Keratinocyte (primary cell): ENCODE measurements around the gene C1S. TPM values are rescaled to one million over a fixed set of nuclear protein-coding genes. Genes with fewer than 3 reads are reported as not detected.
A peak's percentile ranks its signal among the peaks of the same experiment; 100 is the strongest.

Experiments used
- DNase-seq: peaks from one replicate; pipeline ENCODE4 v3.0.0-alpha.2; 2011; ENCODE audit warnings: low read depth, missing footprints, low spot score
- FAIRE-seq: peaks from 2 replicates; lab custom pipeline; 2011; peaks lifted over from hg19 to GRCh38; lab: Jason Lieb, UNC
- H2AFZ ChIP-seq: 2 replicates; pipeline ENCODE4 v1.6.0; 2012; ENCODE audit warnings: low read length, control low read depth, inconsistent platforms; ENCODE audit not compliant: control insufficient read depth
- H3K27ac ChIP-seq: 2 replicates; pipeline ENCODE4 v1.5.1; 2011; ENCODE audit warnings: low read length; ENCODE audit not compliant: control insufficient read depth, insufficient read depth
- H3K27me3 ChIP-seq: 3 replicates; pipeline ENCODE4 v1.6.0; 2011; ENCODE audit warnings: low read length; ENCODE audit not compliant: control insufficient read depth, insufficient read depth; ENCODE audit errors: extremely low read depth
- H3K36me3 ChIP-seq, 2 experiments: 2 replicates in 1 of 2; 3 replicates in 1 of 2; pipeline ENCODE4 v1.5.1; 2011; ENCODE audit warnings: low read length in 2 of 2, mild to moderate bottlenecking in 1 of 2; ENCODE audit not compliant: control insufficient read depth in 2 of 2, insufficient read depth in 2 of 2; ENCODE audit errors: extremely low read depth in 1 of 2
- H3K4me1 ChIP-seq: 3 replicates; pipeline ENCODE4 v1.5.1; 2011; ENCODE audit warnings: low read length; ENCODE audit not compliant: control insufficient read depth, insufficient read depth; ENCODE audit errors: extremely low read depth
- H3K4me2 ChIP-seq: 3 replicates; pipeline ENCODE4 v1.6.0; 2011; ENCODE audit warnings: low read depth, low read length; ENCODE audit not compliant: control insufficient read depth, insufficient read depth; ENCODE audit errors: extremely low read depth
- H3K4me3 ChIP-seq, 3 experiments: fragments of 200-600 bp in 1 of 3; sonication (generic) in 1 of 3; 2 replicates in 2 of 3; 3 replicates in 1 of 3; pipeline ENCODE4 v1.5.1; 2011 to 2016; ENCODE audit warnings: low read length in 3 of 3, mild to moderate bottlenecking in 3 of 3, control low read depth in 2 of 3, inconsistent platforms in 1 of 3, low read depth in 1 of 3, mixed read lengths in 1 of 3, mixed run types in 1 of 3, moderate library complexity in 1 of 3; ENCODE audit not compliant: control insufficient read depth in 2 of 3, insufficient read depth in 2 of 3; ENCODE audit errors: extremely low read depth in 1 of 3
- H3K79me2 ChIP-seq: 2 replicates; pipeline ENCODE4 v1.6.0; 2012; ENCODE audit warnings: low read length; ENCODE audit not compliant: control insufficient read depth, insufficient read depth
- H3K9ac ChIP-seq: 3 replicates; pipeline ENCODE4 v1.6.0; 2011; ENCODE audit warnings: low read length; ENCODE audit not compliant: control insufficient read depth, insufficient read depth; ENCODE audit errors: extremely low read depth
- H3K9me1 ChIP-seq: 3 replicates; pipeline ENCODE4 v1.6.0; 2011; ENCODE audit warnings: low read length; ENCODE audit not compliant: control insufficient read depth, insufficient read depth; ENCODE audit errors: extremely low read depth
- H3K9me3 ChIP-seq: 2 replicates; pipeline ENCODE4 v1.5.1; 2012; ENCODE audit warnings: low read depth, low read length; ENCODE audit not compliant: control insufficient read depth
- H4K20me1 ChIP-seq: 3 replicates; pipeline ENCODE4 v1.6.0; 2011; ENCODE audit warnings: low read length; ENCODE audit not compliant: control insufficient read depth, insufficient read depth; ENCODE audit errors: extremely low read depth
- CTCF ChIP-seq, 3 experiments: IDR thresholded peaks in 1 of 3; conservative IDR thresholded peaks in 1 of 3; optimal IDR thresholded peaks in 1 of 3; 2 replicates in 2 of 3; 3 replicates in 1 of 3; pipeline versions ENCODE3 to v1.5.1; 2011; ENCODE audit warnings: low read length in 3 of 3, mild to moderate bottlenecking in 3 of 3, moderate library complexity in 2 of 3, control low read depth in 1 of 3, inconsistent platforms in 1 of 3; ENCODE audit not compliant: insufficient read depth in 2 of 3; ENCODE audit errors: extremely low read depth in 1 of 3
- EZH2 ChIP-seq: IDR thresholded peaks from one replicate; pipeline ENCODE4 v1.6.1; 2012; ENCODE audit warnings: inconsistent platforms, mild to moderate bottlenecking, low read length, moderate library complexity
- dilution Hi-C: fragments of 300-500 bp; cut with MboI; formaldehyde crosslinking; loops from one replicate; pipeline ENCODE4 v1.7.0; 2020; ENCODE audit warnings: low sequenced_read_pairs; ENCODE audit not compliant: extremely low pct_ligation_motif_present
- polyA plus RNA-seq, 5 experiments: library from polyadenylated mRNA; depleted of rRNA in 3 of 5; stranded (reverse) in 3 of 5; stranded (forward) in 1 of 5; unstranded in 1 of 5; fragments of >200 nt; gene quantifications; 1 replicate in 1 of 5; 2 replicates in 3 of 5; 3 replicates in 1 of 5; pipeline versions ENCODE4 v1.2.1 to v1.2.3, GENCODE V29; 2011 to 2012; ENCODE audit warnings: missing spikeins in 2 of 5, low read depth in 1 of 5, low replicate concordance in 1 of 5

Gene C1S
- polyA plus RNA-seq, 1 donor (not counting 4 experiments of a cell fraction or from before 2014, with no cell fraction given): 2.6 TPM

DNA sequence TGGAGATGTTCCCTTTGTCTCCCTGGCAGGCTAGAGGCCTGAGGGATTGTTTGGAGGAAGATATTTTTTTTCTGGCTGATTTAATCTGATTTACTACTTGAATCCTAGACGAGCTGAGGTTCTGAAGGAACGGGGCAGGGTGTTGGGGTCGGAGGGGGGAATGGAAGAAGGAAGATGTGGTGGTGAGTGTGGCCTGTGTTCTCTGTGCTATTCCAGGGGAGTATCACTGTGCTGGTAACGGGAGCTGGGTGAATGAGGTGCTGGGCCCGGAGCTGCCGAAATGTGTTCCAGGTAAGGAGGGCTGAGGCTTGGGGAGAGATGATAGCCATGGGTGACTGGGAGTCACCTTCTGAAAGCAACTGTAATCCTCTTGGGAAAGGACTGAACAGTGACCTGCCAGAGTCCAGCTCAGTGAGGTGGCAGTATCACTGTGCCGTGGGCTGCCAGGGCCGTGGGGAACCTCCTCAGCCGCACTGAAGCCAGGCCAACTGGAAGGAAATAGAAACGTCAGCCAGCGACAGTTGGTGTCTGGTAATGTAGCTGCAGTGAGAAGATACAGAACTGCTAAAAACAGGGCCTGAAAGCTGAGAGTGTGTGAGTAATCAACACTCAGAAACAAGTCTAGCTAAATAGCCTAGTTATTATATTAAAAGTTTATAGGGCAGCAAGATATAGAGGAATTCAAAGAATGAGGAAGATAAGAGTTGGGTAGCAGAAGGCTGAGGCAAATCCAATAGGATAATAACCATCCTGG lies 7.9 kb downstream of the C1S start:
- Histone ChIP-seq H3K4me1 (peaks cover 24% of the 10 kb centered on the region), H2AFZ (peak overlapping the region; percentile 92), H3K4me2 (peak overlapping the region; percentile 40), H3K27me3 (no peaks in the 10 kb centered on the region), H3K36me3 (no peaks in the 10 kb centered on the region), H3K9ac (peak overlapping the region; percentile 23), H3K4me3 (no peak overlapping the region), H3K9me1 (peaks cover 2% of the 10 kb centered on the region), H3K79me2 (no peaks in the 10 kb centered on the region), H3K9me3 (no peaks in the 10 kb centered on the region), H4K20me1 (no peaks in the 10 kb centered on the region), H3K27ac (no peak overlapping the region)
- FAIRE-seq (peak; percentile 85), DNase-seq (no peak)
- TF ChIP-seq EZH2: no peak
- TF ChIP-seq CTCF (optimal IDR thresholded peaks at IDR 0.05 in 1 of 3, IDR thresholded peaks at IDR 0.05 in 1 of 3, conservative IDR thresholded peaks at IDR 0.05 in 1 of 3; ENCODE audit: extremely low read depth in 1 of 3, insufficient read depth in 2 of 3, low read length in 3 of 3): no peak
- dilution Hi-C loops: no loop called here

DNA sequence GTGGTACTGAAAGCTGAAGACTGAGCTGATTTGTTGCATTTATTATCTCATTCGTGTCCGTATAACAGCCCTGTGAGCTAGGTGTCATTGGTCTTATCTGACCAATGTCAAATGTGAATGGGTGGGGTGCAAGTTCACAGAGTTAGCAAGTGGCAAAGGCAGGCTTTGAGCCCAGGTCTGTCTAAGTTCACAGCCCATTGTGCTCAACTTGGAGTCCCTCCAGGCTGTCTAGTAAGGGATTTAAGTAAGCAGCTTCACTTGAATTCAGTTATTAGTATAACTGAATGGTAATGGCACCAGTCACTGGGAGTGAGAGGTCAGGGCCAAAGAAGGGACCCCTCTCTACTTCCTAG lies 8.5 kb downstream of the C1S start:
- Histone ChIP-seq H3K27me3 (no peaks in the 10 kb centered on the region), H3K4me3 (no peak overlapping the region), H3K9me3 (no peaks in the 10 kb centered on the region), H3K9me1 (peaks cover 2% of the 10 kb centered on the region), H3K36me3 (no peaks in the 10 kb centered on the region), H3K4me2 (peak overlapping the region; percentile 40), H3K27ac (no peak overlapping the region), H2AFZ (peak overlapping the region; percentile 92), H3K79me2 (no peaks in the 10 kb centered on the region), H3K9ac (no peak overlapping the region), H3K4me1 (peaks cover 24% of the 10 kb centered on the region), H4K20me1 (no peaks in the 10 kb centered on the region)
- dilution Hi-C loops: no loop called here
- DNase-seq: no peak
- no peak for FAIRE-seq
- TF ChIP-seq CTCF (optimal IDR thresholded peaks at IDR 0.05 in 1 of 3, IDR thresholded peaks at IDR 0.05 in 1 of 3, conservative IDR thresholded peaks at IDR 0.05 in 1 of 3; ENCODE audit: extremely low read depth in 1 of 3, insufficient read depth in 2 of 3, low read length in 3 of 3): no peak
- no peak for TF ChIP-seq EZH2
